HepG2 (cell line): Measurements from ENCODE around the gene HES7. TPM values are rescaled to one million over a fixed set of nuclear protein-coding genes. Genes with fewer than 3 reads are reported as not detected.
A peak's percentile ranks its signal among the peaks of the same experiment; 100 is the strongest.

Experiments used
- ATAC-seq: fragments of 200-7000 bp; cut with Tn5 transposase; 3 replicates; pipeline ENCODE4 v1.9.1; 2020; ENCODE audit warnings: mild to moderate bottlenecking, moderate library complexity
- BruUV-seq: library from RNA; stranded (reverse); fragments of 400-500 nt; replicated peaks from 2 replicates; lab custom pipeline; 2021; lab: Mats Ljungman, UMichigan
- CTCF ChIA-PET: fragments of 300-600 bp; formaldehyde crosslinking; extraction: SDS; loops from one replicate; lab custom pipeline; 2021; ENCODE audit warnings: low total read pairs, inconsistent platforms, low intra/inter-chr PET ratio; lab: Yijun Ruan, JAX
- POLR2A ChIA-PET: fragments of 350-600 bp; sonication (Branson Sonifier 250); formaldehyde crosslinking; loops from one replicate; lab custom pipeline; 2020; ENCODE audit warnings: antibody characterized with exemption, inconsistent platforms; lab: Yijun Ruan, JAX
- DNase-seq: peaks from one replicate; pipeline ENCODE4 v3.0.0-alpha.2; 2015; ENCODE audit warnings: low spot score
- FAIRE-seq: peaks from 3 replicates; lab custom pipeline; 2011; peaks lifted over from hg19 to GRCh38; lab: Jason Lieb, UNC
- H2AFZ ChIP-seq: one replicate; pipeline ENCODE4 v1.6.1; 2011; ENCODE audit warnings: low read length, inconsistent platforms
- H3K27ac ChIP-seq: fragments of 300-600 bp; 3 replicates; pipeline ENCODE4 v1.8.0; 2011; ENCODE audit warnings: mixed run types, mild to moderate bottlenecking, mixed read lengths, low read length, inconsistent platforms; ENCODE audit not compliant: insufficient read depth; ENCODE audit errors: extremely low read length
- H3K27me3 ChIP-seq, 2 experiments: fragments of 200-600 bp in 1 of 2; 2 replicates in 1 of 2; 3 replicates in 1 of 2; pipeline versions ENCODE4 v1.6.0 to v1.8.0; 2011; ENCODE audit warnings: low read length in 2 of 2, mild to moderate bottlenecking in 2 of 2, moderate library complexity in 2 of 2, inconsistent platforms in 1 of 2; ENCODE audit not compliant: insufficient read depth in 2 of 2, control insufficient read depth in 1 of 2
- H3K36me3 ChIP-seq, 2 experiments: fragments of 200-600 bp in 1 of 2; replicated peaks in 1 of 2; 2 replicates in 1 of 2; 3 replicates in 1 of 2; pipeline versions ENCODE4 v1.5.1 to v1.8.0; 2011; ENCODE audit warnings: low read length in 2 of 2, inconsistent platforms in 1 of 2; ENCODE audit not compliant: insufficient read depth in 2 of 2, control insufficient read depth in 1 of 2
- H3K4me1 ChIP-seq: 2 replicates; pipeline ENCODE4 v1.5.1; 2012; ENCODE audit warnings: low read length, inconsistent platforms; ENCODE audit not compliant: insufficient read depth
- H3K4me2 ChIP-seq: 2 replicates; pipeline ENCODE4 v1.6.0; 2011; ENCODE audit warnings: low read depth, low read length, inconsistent platforms
- H3K4me3 ChIP-seq, 3 experiments: fragments of 200-600 bp in 1 of 3; sonication (generic), shearing (Covaris generic) in 1 of 3; replicated peaks in 1 of 3; 2 replicates each; pipeline ENCODE4 v1.5.1; 2011 to 2016; ENCODE audit warnings: low read length in 3 of 3, inconsistent platforms in 2 of 3, low read depth in 2 of 3, mild to moderate bottlenecking in 2 of 3, control low read depth in 1 of 3, mixed read lengths in 1 of 3; ENCODE audit not compliant: insufficient read depth in 1 of 3
- H3K79me2 ChIP-seq: one replicate; pipeline ENCODE4 v1.6.1; 2011; ENCODE audit warnings: low read length, inconsistent platforms; ENCODE audit not compliant: insufficient read depth
- H3K9ac ChIP-seq: 2 replicates; pipeline ENCODE4 v1.6.0; 2011; ENCODE audit warnings: mild to moderate bottlenecking, low read depth, low read length, inconsistent platforms; ENCODE audit not compliant: insufficient read depth
- H3K9me3 ChIP-seq: 2 replicates; pipeline ENCODE4 v1.5.1; 2012; ENCODE audit warnings: mild to moderate bottlenecking, low read length
- H4K20me1 ChIP-seq: 2 replicates; pipeline ENCODE4 v1.6.0; 2011; ENCODE audit warnings: inconsistent platforms, mild to moderate bottlenecking, low read length, moderate library complexity; ENCODE audit not compliant: insufficient read depth
- ARID3A ChIP-seq: IDR thresholded peaks from 2 replicates; pipeline ENCODE4 v1.6.1; 2012; ENCODE audit warnings: low read depth, low read length, improper control_type of control experiment
- PCBP2 ChIP-seq: fragments of 200-400 bp; formaldehyde crosslinking; optimal IDR thresholded peaks from 2 replicates; pipeline ENCODE3; 2018; ENCODE audit warnings: low read length, low read depth; ENCODE audit not compliant: poor library complexity, severe bottlenecking
- TERF1 ChIP-seq: sonication (generic); formaldehyde crosslinking; IDR thresholded peaks from 2 replicates; pipeline ENCODE4 v1.8.0; 2022; ENCODE audit warnings: mild to moderate bottlenecking, missing genetic modification reagents, moderate library complexity
- ZFX ChIP-seq: sonication (generic); formaldehyde crosslinking; IDR thresholded peaks from 2 replicates; pipeline ENCODE4 v1.4.0; 2020; ENCODE audit warnings: mild to moderate bottlenecking, low read depth, missing genetic modification reagents, moderate library complexity
- ZNF646 ChIP-seq: sonication (generic); formaldehyde crosslinking; IDR thresholded peaks from 2 replicates; pipeline ENCODE4 v1.9.0; 2021; ENCODE audit warnings: mild to moderate bottlenecking, missing genetic modification reagents
- ZNF776 ChIP-seq: sonication (generic); formaldehyde crosslinking; IDR thresholded peaks from 2 replicates; pipeline ENCODE4 v1.4.0; 2020; ENCODE audit warnings: mild to moderate bottlenecking, missing genetic modification reagents
- WGBS: methylation state at CpG from one replicate; pipeline ENCODE4 v1.1.6; 2017; ENCODE audit warnings: low lambda C conversion rate; 5-methylcytosine and 5-hydroxymethylcytosine counted together
- in situ Hi-C: cut with HindIII; loops from 2 replicates; pipeline ENCODE4 v1.10.0; 2017; ENCODE audit warnings: low pct_unique_long_range_greater_than_20kb; ENCODE audit not compliant: extremely low pct_ligation_motif_present
- intact Hi-C: fragments of 100-400 bp; cut with micrococcal nuclease; formaldehyde crosslinking; loops from one replicate; pipeline ENCODE4 v1.10.0; 2022; ENCODE audit not compliant: unreplicated experiment
- polyA plus RNA-seq, 8 experiments: library from polyadenylated mRNA; depleted of rRNA in 3 of 8; stranded (reverse) in 7 of 8; unstranded in 1 of 8; fragments of >200 nt; fragmentation: Illumina TruSeq in 4 of 8; extraction: Trizol in 4 of 8; gene quantifications; 2 replicates each; pipeline versions ENCODE4 v1.2.1 to v1.2.3, GENCODE V29; 2011 to 2016; ENCODE audit warnings: low read depth in 4 of 8, missing spikeins in 1 of 8, mixed read lengths in 1 of 8; ENCODE audit not compliant: insufficient read depth in 1 of 8
- total RNA-seq, 5 experiments: library from RNA; depleted of rRNA; stranded (reverse); fragments of >200 nt; fragmentation: Illumina TruSeq; extraction: Trizol; gene quantifications; 2 replicates each; pipeline ENCODE4 v1.2.3, GENCODE V29; 2016; ENCODE audit warnings: low read depth in 1 of 5

The HES7 gene
- total and polyA plus RNA-seq, 2 of the 13 experiments (the other 11 are each of a cell fraction or from before 2014, with no cell fraction given): not detected

- TF ChIP-seq TERF1 (CRISPR knock-in tag): no peak
- TF ChIP-seq ZNF776: no peak
Observed at GRCh38 chr17:8087952-8088230, 36.0 kb downstream of the HES7 start (continued).

GRCh38 chr17:8087075-8087951, 36.6 kb downstream of the HES7 start, which contains the start of gene ALOX12B:
Gene ALOX12B, minus strand, starts transcription at chr17:8087716. Its CDS starts 274 bp downstream, at chr17:8087442.
- no TSS peak for BruUV-seq
- POLR2A ChIA-PET: no interaction called here
- in situ Hi-C loops: no loop called here

More at GRCh38 chr17:8087075-8087951, 36.6 kb downstream of the HES7 start, which contains the start of gene ALOX12B:
- H3K4me2 ChIP-seq: no peak within 1 kb of the TSS
- no peak within 1 kb of the TSS for H2AFZ ChIP-seq
- H3K4me1 ChIP-seq: no peaks in the 10 kb centered on the region
- H3K4me3 ChIP-seq: no peak within 1 kb of the TSS
- ATAC-seq (peak; percentile 32), DNase-seq (no peak), FAIRE-seq (no peak)
- WGBS: 25% methylated on average over 12 of the region's 20 CpGs
- intact Hi-C loops: no loop called here
- TF ChIP-seq PCBP2 (no peak), ARID3A (no peak), ZFX (CRISPR knock-in tag) (no peak), ZNF646 (peak; percentile 24; the same call in 1 of the 2 replicates)
- H3K79me2 ChIP-seq: no peaks in the 10 kb centered on the region
- CTCF ChIA-PET: no interaction called here
- peaks cover 9 to 61% of the 10 kb centered on the region in 2 experiments; a peak in 4 of 5 replicates for H3K27me3 ChIP-seq
- no peak within 1 kb of the TSS for H3K27ac ChIP-seq
- no peaks in the 10 kb centered on the region for H4K20me1 ChIP-seq
- H3K9ac ChIP-seq: no peak within 1 kb of the TSS
- no peaks in the 10 kb centered on the region for H3K9me3 ChIP-seq
- H3K36me3 ChIP-seq: no peaks in the 10 kb centered on the region
